CD4-positive, CD25-positive, alpha-beta regulatory T cell (primary cell): Measurements from ENCODE around the gene AP5S1. TPM values are rescaled to one million over a fixed set of nuclear protein-coding genes. Genes with fewer than 3 reads are reported as not detected.

ENCODE experiments used
- ATAC-seq, 2 donors: fragments of 150-1000 bp; cut with Tn5 transposase; one replicate each; pipeline ENCODE4 v1.10.0; 2021; ENCODE audit warnings: low read depth in 2 of 2, moderate number of reproducible peaks in 2 of 2, moderate library complexity in 1 of 2
- DNase-seq, 3 donors: peaks; one replicate each; pipeline versions ENCODE4 v3.0.0 to v3.0.0-alpha.2; 2012 to 2022; ENCODE audit warnings: mixed read lengths in 1 of 3
- H3K27ac ChIP-seq: one replicate; pipeline ENCODE4 v1.7.0; 2013; ENCODE audit warnings: mild to moderate bottlenecking, low read length; ENCODE audit not compliant: insufficient read depth, poor library complexity, severe bottlenecking
- H3K27me3 ChIP-seq: one replicate; pipeline ENCODE4 v1.7.0; 2013; ENCODE audit warnings: low read length; ENCODE audit not compliant: control insufficient read depth, insufficient read depth
- H3K36me3 ChIP-seq: one replicate; pipeline ENCODE4 v1.7.0; 2013; ENCODE audit warnings: mild to moderate bottlenecking, low read length, moderate library complexity; ENCODE audit not compliant: control insufficient read depth, insufficient read depth
- H3K4me1 ChIP-seq: 2 replicates; pipeline ENCODE4 v1.7.0; 2013; ENCODE audit warnings: mild to moderate bottlenecking, low read length; ENCODE audit not compliant: insufficient read depth, control insufficient read depth, poor library complexity, severe bottlenecking
- H3K4me3 ChIP-seq: one replicate; pipeline ENCODE4 v1.7.0; 2013; ENCODE audit warnings: low read depth, mild to moderate bottlenecking, low read length, moderate library complexity
- H3K9me3 ChIP-seq, 2 experiments: 1 replicate in 1 of 2; 2 replicates in 1 of 2; pipeline ENCODE4 v1.7.0; 2013; ENCODE audit warnings: low read length in 2 of 2, mild to moderate bottlenecking in 1 of 2, moderate library complexity in 1 of 2; ENCODE audit not compliant: control insufficient read depth in 2 of 2
- H3K27ac Mint-ChIP-seq, 3 donors: one replicate each; pipeline ENCODE4 v1.8.0; 2020 to 2022; ENCODE audit warnings: mild to moderate bottlenecking in 3 of 3, mixed read lengths in 3 of 3, moderate library complexity in 2 of 3
- H3K27me3 Mint-ChIP-seq: one replicate; pipeline ENCODE4 v1.8.0; 2022; ENCODE audit warnings: mild to moderate bottlenecking, mixed read lengths
- H3K36me3 Mint-ChIP-seq: one replicate; pipeline ENCODE4 v1.8.0; 2020; ENCODE audit warnings: mixed read lengths
- H3K4me1 Mint-ChIP-seq, 4 donors: one replicate each; pipeline ENCODE4 v1.8.0; 2020 to 2022; ENCODE audit warnings: mixed read lengths in 4 of 4, mild to moderate bottlenecking in 1 of 4
- H3K4me3 Mint-ChIP-seq, 4 donors: one replicate each; pipeline ENCODE4 v1.8.0; 2020 to 2022; ENCODE audit warnings: mild to moderate bottlenecking in 4 of 4, mixed read lengths in 4 of 4, moderate library complexity in 3 of 4
- H3K9me3 Mint-ChIP-seq, 7 donors: one replicate each; pipeline ENCODE4 v1.8.0; 2020 to 2022; ENCODE audit warnings: mixed read lengths in 7 of 7, mild to moderate bottlenecking in 3 of 7, moderate library complexity in 2 of 7
- polyA plus RNA-seq, 4 donors: library from polyadenylated mRNA; unstranded; fragments of 300-500 nt; fragmentation: Illumina TruSeq; gene quantifications; one replicate each; pipeline ENCODE4 v1.2.3, GENCODE V29; 2021
- total RNA-seq: library from RNA; stranded (reverse); gene quantifications from one replicate; pipeline ENCODE4 v1.2.3, GENCODE V29; 2022

The AP5S1 gene
- total and polyA plus RNA-seq, 5 donors from 2014 or later, result 10.5 to 22.2 (median 19.5) TPM

DNA sequence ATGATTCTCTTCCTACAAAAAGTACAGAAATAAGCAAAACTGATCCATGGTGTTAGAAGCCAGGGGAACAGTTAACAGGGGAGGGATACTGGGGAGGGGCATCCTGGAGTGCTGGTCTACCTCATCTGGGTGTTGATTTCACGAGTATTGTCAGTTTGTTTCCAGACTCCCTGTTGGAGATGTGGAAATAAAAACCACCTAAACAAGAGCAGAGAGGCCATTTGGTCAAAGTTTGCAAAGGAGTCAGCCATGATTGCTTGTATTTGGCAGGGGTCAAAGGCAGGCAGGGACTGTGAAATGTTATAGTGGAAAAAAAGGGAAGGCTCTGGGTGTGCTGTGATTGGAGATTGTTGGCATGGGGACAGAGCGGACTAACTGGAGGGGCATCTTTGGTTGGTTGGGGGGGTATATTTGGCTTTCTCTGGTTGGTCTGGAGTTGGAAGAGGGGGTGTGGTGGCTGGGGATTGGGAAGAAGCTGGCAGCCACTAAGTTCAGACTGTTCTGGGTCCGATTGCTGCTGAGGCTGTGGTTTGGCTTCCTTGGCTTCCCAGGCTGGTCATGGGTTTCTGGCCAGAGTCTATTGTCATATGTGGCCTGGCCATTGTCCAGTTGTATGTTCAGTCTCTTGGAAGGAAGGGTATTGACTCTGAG, 54.0 kb downstream of the AP5S1 start:
- no peak overlapping the region for H3K4me3 Mint-ChIP-seq
- H3K27me3 Mint-ChIP-seq, result no peaks in the 10 kb centered on the region
- H3K4me3 ChIP-seq, result no peak overlapping the region
- H3K36me3 Mint-ChIP-seq, result peaks cover 29% of the 10 kb centered on the region
- H3K9me3 Mint-ChIP-seq, result no peaks in the 10 kb centered on the region
- ATAC-seq (no peak), DNase-seq (no peak)
- H3K9me3 ChIP-seq, result no peaks in the 10 kb centered on the region
- H3K4me1 Mint-ChIP-seq, result peaks cover 5 to 22% (median 10%) of the 10 kb centered on the region in 4 donors
- no peaks in the 10 kb centered on the region for H3K27me3 ChIP-seq
- no peak overlapping the region for H3K27ac ChIP-seq
- H3K36me3 ChIP-seq, result peaks cover 15% of the 10 kb centered on the region
- H3K4me1 ChIP-seq, result no peaks in the 10 kb centered on the region
- peak overlapping the region in 2 of 3 donors; percentile 15 to 80 for H3K27ac Mint-ChIP-seq

DNA sequence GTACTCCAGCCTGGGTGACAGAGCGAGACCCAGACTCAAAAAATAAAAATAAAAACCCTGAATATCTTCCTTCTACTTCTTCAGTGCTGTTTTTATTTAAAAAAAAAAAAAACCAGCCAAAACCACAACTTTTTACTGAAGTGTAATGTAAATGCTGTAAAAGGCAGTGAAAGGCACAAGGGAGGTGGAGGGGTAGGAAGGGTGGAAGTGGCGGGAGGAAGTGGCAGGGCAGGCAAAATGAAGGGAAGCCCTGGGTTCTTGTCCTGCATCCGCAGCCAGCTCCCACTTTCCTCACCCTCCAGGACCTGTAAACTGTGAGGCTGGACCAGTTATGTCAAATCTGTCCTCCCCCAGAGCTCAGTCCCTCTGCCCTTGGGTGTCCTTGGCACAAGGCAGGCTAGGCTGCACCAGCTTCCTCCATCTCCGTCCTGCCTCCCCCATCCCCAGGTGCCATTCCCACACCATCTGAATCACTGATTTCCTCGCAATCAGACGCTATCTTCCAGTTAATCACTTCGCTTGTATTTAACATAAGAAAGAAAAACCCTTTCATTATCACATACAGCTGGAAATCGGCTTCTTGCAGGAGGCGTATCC, 55.1 kb downstream of the AP5S1 start:
- Histone ChIP-seq H3K36me3 (peaks cover 15% of the 10 kb centered on the region), H3K9me3 (no peaks in the 10 kb centered on the region), H3K4me1 (no peaks in the 10 kb centered on the region), H3K27me3 (no peaks in the 10 kb centered on the region), H3K4me3 (no peak overlapping the region), H3K27ac (no peak overlapping the region)
- Mint-ChIP-seq H3K9me3 (no peaks in the 10 kb centered on the region), H3K4me1 (peaks cover 5 to 22% (median 10%) of the 10 kb centered on the region in 4 donors), H3K27ac (peak overlapping the region in 1 of 3 donors; percentile 80), H3K27me3 (no peaks in the 10 kb centered on the region), H3K4me3 (no peak overlapping the region), H3K36me3 (peaks cover 29% of the 10 kb centered on the region)
- DNase-seq (no peak), ATAC-seq (no peak)

GRCh38 chr20:3876000-3876399, 55.7 kb downstream of the AP5S1 start:
- DNase-seq (no peak), ATAC-seq (no peak)
- H3K27ac ChIP-seq, result no peak overlapping the region
- H3K36me3 ChIP-seq, result peaks cover 15% of the 10 kb centered on the region
- H3K9me3 Mint-ChIP-seq, result no peaks in the 10 kb centered on the region
- no peak overlapping the region for H3K4me3 Mint-ChIP-seq
- peak overlapping the region in 2 of 3 donors; percentile 40 to 77 for H3K27ac Mint-ChIP-seq
- H3K27me3 Mint-ChIP-seq, result no peaks in the 10 kb centered on the region
- no peak overlapping the region for H3K4me3 ChIP-seq
- H3K36me3 Mint-ChIP-seq, result peaks cover 29% of the 10 kb centered on the region
- no peaks in the 10 kb centered on the region for H3K9me3 ChIP-seq
- no peaks in the 10 kb centered on the region for H3K27me3 ChIP-seq
- no peaks in the 10 kb centered on the region for H3K4me1 ChIP-seq
- peaks cover 5 to 22% (median 11%) of the 10 kb centered on the region in 4 donors for H3K4me1 Mint-ChIP-seq

- Histone ChIP-seq H3K27me3 (no peaks in the 10 kb centered on the region), H3K9me3 (no peaks in the 10 kb centered on the region), H3K4me1 (no peaks in the 10 kb centered on the region), H3K36me3 (peaks cover 15% of the 10 kb centered on the region), H3K4me3 (no peak overlapping the region), H3K27ac (no peak overlapping the region)
- peaks cover 5 to 22% (median 12%) of the 10 kb centered on the region in 4 donors for H3K4me1 Mint-ChIP-seq
- H3K9me3 Mint-ChIP-seq, result no peaks in the 10 kb centered on the region
- H3K27ac Mint-ChIP-seq, result no peak overlapping the region
- H3K36me3 Mint-ChIP-seq, result peaks cover 29% of the 10 kb centered on the region
- no peak for DNase-seq
- no peak for ATAC-seq
- no peak overlapping the region for H3K4me3 Mint-ChIP-seq
- H3K27me3 Mint-ChIP-seq, result no peaks in the 10 kb centered on the region
Measured at GRCh38 chr20:3876676-3877075, 56.3 kb downstream of the AP5S1 start.

Other genes starting within 250 kb of the AP5S1 start
- gene GFRA4, start 157.1 kb upstream of the AP5S1 start, total RNA-seq, result not detected
- gene GFRA4, start 157.1 kb upstream of the AP5S1 start, polyA plus RNA-seq, result not detected
- gene ADAM33, start 138.5 kb upstream of the AP5S1 start, total RNA-seq, result not detected
- gene ADAM33, start 138.5 kb upstream of the AP5S1 start, polyA plus RNA-seq, result not detected
- gene SIGLEC1, start 107.9 kb upstream of the AP5S1 start, total RNA-seq, result not detected
- gene SIGLEC1, start 107.9 kb upstream of the AP5S1 start, polyA plus RNA-seq, result not detected
- not detected for gene HSPA12B, start 87.9 kb upstream of the AP5S1 start, total RNA-seq
- under 1 TPM in 1 of 4 donors, not detected in 3; 0.09 TPM for gene HSPA12B, start 87.9 kb upstream of the AP5S1 start, polyA plus RNA-seq
- gene ADISSP, start 52.8 kb upstream of the AP5S1 start, total RNA-seq, result 14.8 TPM
- 10 to 100 TPM; 19.3 to 25.5 (median 22.1) TPM for gene ADISSP, start 52.8 kb upstream of the AP5S1 start, polyA plus RNA-seq
- gene SPEF1, start 39.1 kb upstream of the AP5S1 start, total RNA-seq, result not detected
- gene SPEF1, start 39.1 kb upstream of the AP5S1 start, polyA plus RNA-seq, result not detected
- gene CENPB, start 33.8 kb upstream of the AP5S1 start, total RNA-seq, result 38.5 TPM
- gene CENPB, start 33.8 kb upstream of the AP5S1 start, polyA plus RNA-seq, result 1 to 10 TPM; 1.2 to 1.9 (median 1.5) TPM
- gene CDC25B, start 24.2 kb upstream of the AP5S1 start, total RNA-seq, result 310 TPM
- 10 to 100 TPM; 39.7 to 48.4 (median 47.0) TPM for gene CDC25B, start 24.2 kb upstream of the AP5S1 start, polyA plus RNA-seq
- 26.1 TPM for gene MAVS, start 26.3 kb downstream of the AP5S1 start, total RNA-seq
- 1 to 10 TPM; 3.5 to 4.7 (median 3.8) TPM for gene MAVS, start 26.3 kb downstream of the AP5S1 start, polyA plus RNA-seq
- gene PANK2, start 68.8 kb downstream of the AP5S1 start, total RNA-seq, result 63.2 TPM
- gene PANK2, start 68.8 kb downstream of the AP5S1 start, polyA plus RNA-seq, result 10 to 100 TPM; 44.4 to 59.3 (median 49.8) TPM
- 6.9 TPM for gene RNF24, start 195.0 kb downstream of the AP5S1 start, total RNA-seq
- 1 to 10 TPM; 4.6 to 8.9 (median 7.6) TPM for gene RNF24, start 195.0 kb downstream of the AP5S1 start, polyA plus RNA-seq